Upper lobe of left lung (tissue), 4 donors: ENCODE results near the gene PREX1.

ENCODE experiments used
- POLR2AphosphoS5 ChIP-seq, 2 donors: sonication (generic); formaldehyde crosslinking; IDR thresholded peaks; one replicate each; pipeline ENCODE4 v1.5.1; 2017; ENCODE audit warnings: antibody characterized with exemption in 2 of 2
- TF ChIP-seq, protein P1 (sequence below), 6 experiments: fragments of 450-650 bp in 4 of 6; fragments of 200-600 bp in 2 of 6; sonication (generic) in 2 of 6; IDR thresholded peaks; one replicate each; pipeline ENCODE4 v1.5.1; 2016 to 2019; ENCODE audit warnings: antibody characterized with exemption in 6 of 6

DNA sequence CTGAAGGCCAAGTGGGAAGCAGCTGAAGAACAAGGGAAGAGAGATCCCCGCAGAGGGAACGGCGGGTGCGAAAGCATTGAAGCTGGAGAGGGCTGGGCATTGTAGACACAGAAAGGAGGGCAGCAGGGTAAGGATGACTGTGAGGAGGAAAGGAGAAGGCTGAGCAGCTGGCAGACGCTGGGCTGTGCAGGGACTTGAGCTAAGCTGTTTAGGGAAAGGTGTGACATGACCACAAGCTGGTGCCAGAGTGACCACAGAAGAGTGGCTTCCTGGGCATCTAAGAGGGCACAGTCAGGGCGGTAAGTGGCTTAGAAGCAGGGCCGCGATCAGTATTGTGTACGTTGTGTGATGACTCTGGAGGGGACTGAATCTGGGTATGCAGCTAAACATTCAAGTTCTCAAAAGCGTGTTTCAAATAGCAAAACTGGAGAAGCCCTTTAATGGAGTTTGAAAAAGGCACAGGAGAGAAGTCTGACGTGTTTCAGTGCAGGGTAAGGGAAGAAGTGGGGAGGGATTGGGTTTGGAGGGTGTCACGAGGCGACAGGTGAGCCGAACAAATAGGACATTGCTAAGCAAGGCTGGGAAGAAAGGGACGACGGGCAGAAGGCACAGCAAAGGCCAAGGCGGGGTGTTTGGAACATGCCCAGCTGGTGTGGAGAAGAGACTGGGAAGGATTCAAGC, 47.6 kb upstream of the PREX1 start:
- TF ChIP-seq, protein P1, sequence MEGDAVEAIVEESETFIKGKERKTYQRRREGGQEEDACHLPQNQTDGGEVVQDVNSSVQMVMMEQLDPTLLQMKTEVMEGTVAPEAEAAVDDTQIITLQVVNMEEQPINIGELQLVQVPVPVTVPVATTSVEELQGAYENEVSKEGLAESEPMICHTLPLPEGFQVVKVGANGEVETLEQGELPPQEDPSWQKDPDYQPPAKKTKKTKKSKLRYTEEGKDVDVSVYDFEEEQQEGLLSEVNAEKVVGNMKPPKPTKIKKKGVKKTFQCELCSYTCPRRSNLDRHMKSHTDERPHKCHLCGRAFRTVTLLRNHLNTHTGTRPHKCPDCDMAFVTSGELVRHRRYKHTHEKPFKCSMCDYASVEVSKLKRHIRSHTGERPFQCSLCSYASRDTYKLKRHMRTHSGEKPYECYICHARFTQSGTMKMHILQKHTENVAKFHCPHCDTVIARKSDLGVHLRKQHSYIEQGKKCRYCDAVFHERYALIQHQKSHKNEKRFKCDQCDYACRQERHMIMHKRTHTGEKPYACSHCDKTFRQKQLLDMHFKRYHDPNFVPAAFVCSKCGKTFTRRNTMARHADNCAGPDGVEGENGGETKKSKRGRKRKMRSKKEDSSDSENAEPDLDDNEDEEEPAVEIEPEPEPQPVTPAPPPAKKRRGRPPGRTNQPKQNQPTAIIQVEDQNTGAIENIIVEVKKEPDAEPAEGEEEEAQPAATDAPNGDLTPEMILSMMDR (IDR thresholded peaks at IDR 0.05) = no peak
- TF ChIP-seq POLR2AphosphoS5 (IDR thresholded peaks at IDR 0.05) = no peak
